GM23248 (cell line): Measurements from ENCODE around the gene NCAM1. TPM values are rescaled to one million over a fixed set of nuclear protein-coding genes. Genes with fewer than 3 reads are reported as not detected.

Experiments used
- DNase-seq: peaks from one replicate; pipeline ENCODE4 v3.0.0-alpha.2; 2015
- H2AFZ ChIP-seq: fragments of 200-600 bp; sonication (generic); 2 replicates; pipeline ENCODE4 v1.6.1; 2016; ENCODE audit warnings: antibody characterized with exemption
- H3F3A ChIP-seq: fragments of 200-600 bp; sonication (generic); 2 replicates; pipeline ENCODE4 v1.6.1; 2016; ENCODE audit warnings: mild to moderate bottlenecking, antibody characterized with exemption, mixed run types; ENCODE audit not compliant: insufficient read depth
- H3K27ac ChIP-seq: fragments of 200-600 bp; sonication (generic); 2 replicates; pipeline ENCODE4 v1.5.1; 2016; ENCODE audit warnings: mild to moderate bottlenecking
- H3K27me3 ChIP-seq: fragments of 200-600 bp; sonication (generic); replicated peaks from 2 replicates; pipeline ENCODE4 v1.6.1; 2016; ENCODE audit warnings: mild to moderate bottlenecking; ENCODE audit not compliant: insufficient read depth
- H3K36me3 ChIP-seq: fragments of 200-600 bp; sonication (generic); 2 replicates; pipeline ENCODE4 v1.6.1; 2016; ENCODE audit warnings: low read depth, mild to moderate bottlenecking
- H3K4me1 ChIP-seq: fragments of 200-600 bp; sonication (generic); 2 replicates; pipeline ENCODE4 v1.6.1; 2016; ENCODE audit warnings: mild to moderate bottlenecking; ENCODE audit not compliant: insufficient read depth
- H3K4me2 ChIP-seq: fragments of 200-600 bp; sonication (generic); one replicate; pipeline ENCODE4 v1.6.1; 2016; ENCODE audit warnings: mild to moderate bottlenecking; ENCODE audit not compliant: unreplicated experiment
- H3K4me3 ChIP-seq: fragments of 200-600 bp; sonication (generic); 2 replicates; pipeline ENCODE4 v1.5.1; 2016; ENCODE audit warnings: mild to moderate bottlenecking
- H3K79me2 ChIP-seq: fragments of 200-600 bp; sonication (generic); 2 replicates; pipeline ENCODE4 v1.6.1; 2016; ENCODE audit warnings: mild to moderate bottlenecking; ENCODE audit not compliant: insufficient read depth
- H3K9ac ChIP-seq: fragments of 200-600 bp; sonication (generic); 2 replicates; pipeline ENCODE4 v1.6.1; 2016; ENCODE audit warnings: mild to moderate bottlenecking
- H3K9me2 ChIP-seq: fragments of 200-600 bp; sonication (generic); 2 replicates; pipeline ENCODE4 v1.6.1; 2016; ENCODE audit warnings: mixed run types, mild to moderate bottlenecking, moderate library complexity; ENCODE audit not compliant: insufficient read depth
- H3K9me3 ChIP-seq: fragments of 200-600 bp; sonication (generic); one replicate; pipeline ENCODE4 v1.6.1; 2017; ENCODE audit warnings: low read depth
- H4K20me1 ChIP-seq: fragments of 200-600 bp; sonication (generic); 2 replicates; pipeline ENCODE4 v1.6.0; 2016; ENCODE audit not compliant: insufficient read depth
- EZH2 ChIP-seq: fragments of 200-600 bp; sonication (generic); IDR thresholded peaks from 2 replicates; pipeline ENCODE4 v1.6.1; 2018; ENCODE audit warnings: antibody characterized with exemption, mild to moderate bottlenecking; ENCODE audit not compliant: insufficient read depth, poor library complexity, severe bottlenecking
- EZH2phosphoT487 ChIP-seq: fragments of 200-600 bp; sonication (generic); IDR thresholded peaks from 2 replicates; pipeline ENCODE4 v1.6.1; 2018; ENCODE audit warnings: antibody characterized with exemption, moderate library complexity, mild to moderate bottlenecking, low read depth; ENCODE audit not compliant: insufficient read depth
- WGBS, 2 experiments: methylation state at CpG; one replicate each; pipeline ENCODE4 v1.1.6; 2015 to 2017; ENCODE audit warnings: low lambda C conversion rate in 2 of 2, low coverage in 1 of 2; ENCODE audit errors: missing lambda C conversion rate in 2 of 2; 5-methylcytosine and 5-hydroxymethylcytosine counted together
- in situ Hi-C: fragments of 300-500 bp; cut with MboI; formaldehyde crosslinking; loops from 2 replicates; pipeline ENCODE4 v1.15.0; 2020
- polyA plus RNA-seq: library from polyadenylated mRNA; unstranded; fragments of >200 nt; fragmentation: Nextera tagmentation; extraction: Ambion mirVana; gene quantifications from 2 replicates; pipeline ENCODE4 v1.2.1, GENCODE V29; 2016
- total RNA-seq: library from RNA; depleted of rRNA; stranded (reverse); fragments of >200 nt; shearing (Covaris generic); gene quantifications from 2 replicates; pipeline ENCODE4 v1.2.3, GENCODE V29; 2014

NCAM1 gene
- total and polyA plus RNA-seq, 2 experiments from 2014 or later = 1.5 to 1.8 TPM

- no peaks in the 10 kb centered on the region for H3F3A ChIP-seq
- H3K9me2 ChIP-seq = no peaks in the 10 kb centered on the region
- in situ Hi-C loops = no loop called here
- H3K36me3 ChIP-seq = no peaks in the 10 kb centered on the region
- H3K27me3 ChIP-seq = peaks cover 8% of the 10 kb centered on the region; the same call in 1 of the 2 replicates
- no peaks in the 10 kb centered on the region for H3K9me3 ChIP-seq
- H3K27ac ChIP-seq = no peak overlapping the region
- no peaks in the 10 kb centered on the region for H3K79me2 ChIP-seq
- H3K4me2 ChIP-seq = no peak overlapping the region
- 20 to 28% methylated on average over 3 of the region's 3 CpGs for WGBS, 2 experiments
- no peaks in the 10 kb centered on the region for H3K4me1 ChIP-seq
- TF ChIP-seq EZH2 = no peak
- no peak for TF ChIP-seq EZH2phosphoT487
- H3K4me3 ChIP-seq = no peak overlapping the region
- H4K20me1 ChIP-seq = no peaks in the 10 kb centered on the region
- no peak overlapping the region for H2AFZ ChIP-seq
- no peak for DNase-seq
- H3K9ac ChIP-seq = no peak overlapping the region
Measured at GRCh38 chr11:112928136-112928535, 33.1 kb upstream of the NCAM1 start.

GRCh38 chr11:112929432-112929831 is 31.8 kb upstream of the NCAM1 start:
- Histone ChIP-seq H3K79me2 (no peaks in the 10 kb centered on the region), H3K36me3 (no peaks in the 10 kb centered on the region), H3K9me3 (no peaks in the 10 kb centered on the region), H3K4me3 (no peak overlapping the region), H4K20me1 (no peaks in the 10 kb centered on the region), H3K9ac (no peak overlapping the region), H3K4me1 (no peaks in the 10 kb centered on the region), H2AFZ (no peak overlapping the region), H3K27me3 (peaks cover 14% of the 10 kb centered on the region), H3K4me2 (no peak overlapping the region), H3K9me2 (no peaks in the 10 kb centered on the region), H3F3A (no peaks in the 10 kb centered on the region), H3K27ac (no peak overlapping the region)
- in situ Hi-C loops = no loop called here
- no peak for DNase-seq
- no peak for TF ChIP-seq EZH2phosphoT487
- TF ChIP-seq EZH2 = no peak
- 49 to 61% methylated on average over 4 of the region's 4 CpGs for WGBS, 2 experiments

- H3K9me3 ChIP-seq = no peaks in the 10 kb centered on the region
- no peaks in the 10 kb centered on the region for H3K9me2 ChIP-seq
- no peak overlapping the region for H3K4me2 ChIP-seq
- H2AFZ ChIP-seq = no peak overlapping the region
- no peak overlapping the region for H3K27ac ChIP-seq
- no peaks in the 10 kb centered on the region for H4K20me1 ChIP-seq
- WGBS, 2 experiments = 4 to 11% methylated on average over 4 of the region's 4 CpGs
- no peaks in the 10 kb centered on the region for H3K4me1 ChIP-seq
- H3K79me2 ChIP-seq = no peaks in the 10 kb centered on the region
- DNase-seq = no peak
- no peak for TF ChIP-seq EZH2phosphoT487
- no peak for TF ChIP-seq EZH2
- in situ Hi-C loops = no loop called here
- H3K4me3 ChIP-seq = no peak overlapping the region
- no peaks in the 10 kb centered on the region for H3F3A ChIP-seq
- no peaks in the 10 kb centered on the region for H3K36me3 ChIP-seq
- H3K27me3 ChIP-seq = peaks cover 21% of the 10 kb centered on the region
- no peak overlapping the region for H3K9ac ChIP-seq
Measured at GRCh38 chr11:112931703-112932102, 29.5 kb upstream of the NCAM1 start.

- DNase-seq = no peak
- H3K36me3 ChIP-seq = no peaks in the 10 kb centered on the region
- no peaks in the 10 kb centered on the region for H4K20me1 ChIP-seq
- in situ Hi-C loops = no loop called here
- TF ChIP-seq EZH2 = no peak
- H3K4me2 ChIP-seq = no peak overlapping the region
- no peak overlapping the region for H3K9ac ChIP-seq
- no peaks in the 10 kb centered on the region for H3F3A ChIP-seq
- H3K79me2 ChIP-seq = no peaks in the 10 kb centered on the region
- no peak overlapping the region for H3K4me3 ChIP-seq
- no peaks in the 10 kb centered on the region for H3K4me1 ChIP-seq
- WGBS, 2 experiments = 43 to 46% methylated on average over 4 of the region's 4 CpGs
- H2AFZ ChIP-seq = no peak overlapping the region
- H3K9me2 ChIP-seq = no peaks in the 10 kb centered on the region
- H3K9me3 ChIP-seq = no peaks in the 10 kb centered on the region
- H3K27me3 ChIP-seq = peaks cover 21% of the 10 kb centered on the region
- no peak overlapping the region for H3K27ac ChIP-seq
Measured at GRCh38 chr11:112932593-112932992, 28.6 kb upstream of the NCAM1 start.

GRCh38 chr11:112933970-112934369 is 27.2 kb upstream of the NCAM1 start:
- Histone ChIP-seq H3K27me3 (peaks cover 21% of the 10 kb centered on the region), H3K36me3 (no peaks in the 10 kb centered on the region), H3K4me3 (no peak overlapping the region), H3K9me2 (no peaks in the 10 kb centered on the region), H3K9ac (no peak overlapping the region), H3K4me2 (no peak overlapping the region), H3K27ac (no peak overlapping the region), H3K79me2 (no peaks in the 10 kb centered on the region), H3F3A (no peaks in the 10 kb centered on the region), H4K20me1 (no peaks in the 10 kb centered on the region), H3K9me3 (no peaks in the 10 kb centered on the region), H2AFZ (no peak overlapping the region), H3K4me1 (no peaks in the 10 kb centered on the region)
- in situ Hi-C loops = no loop called here
- TF ChIP-seq EZH2phosphoT487 = no peak
- no peak for TF ChIP-seq EZH2
- WGBS, 2 experiments = 22 to 32% methylated on average over 3 of the region's 3 CpGs
- DNase-seq = no peak
